Fibroblast of villous mesenchyme (primary cell): ENCODE measurements around the gene EML3. TPM values are rescaled to one million over a fixed set of nuclear protein-coding genes. Genes with fewer than 3 reads are reported as not detected.
A peak's percentile ranks its signal among the peaks of the same experiment; 100 is the strongest.

Experiments used
- DNase-seq: peaks from one replicate; pipeline ENCODE4 v3.0.0-alpha.2; 2010; ENCODE audit warnings: low read depth
- H3K4me3 ChIP-seq: 2 replicates; pipeline ENCODE4 v1.5.1; 2011; ENCODE audit warnings: low read depth, mild to moderate bottlenecking, low read length
- total RNA-seq: library from RNA; depleted of rRNA; stranded (reverse); fragments of >200 nt; gene quantifications from 2 replicates; pipeline ENCODE4 v1.2.3, GENCODE V29; 2012
- TF ChIP-seq, protein P1 (sequence below): IDR thresholded peaks from 2 replicates; pipeline ENCODE4 v1.5.1; 2012; ENCODE audit warnings: low read depth, mild to moderate bottlenecking, low read length; ENCODE audit not compliant: insufficient read depth

Gene EML3
- total RNA-seq, 1 donor = 15.5 TPM

DNA sequence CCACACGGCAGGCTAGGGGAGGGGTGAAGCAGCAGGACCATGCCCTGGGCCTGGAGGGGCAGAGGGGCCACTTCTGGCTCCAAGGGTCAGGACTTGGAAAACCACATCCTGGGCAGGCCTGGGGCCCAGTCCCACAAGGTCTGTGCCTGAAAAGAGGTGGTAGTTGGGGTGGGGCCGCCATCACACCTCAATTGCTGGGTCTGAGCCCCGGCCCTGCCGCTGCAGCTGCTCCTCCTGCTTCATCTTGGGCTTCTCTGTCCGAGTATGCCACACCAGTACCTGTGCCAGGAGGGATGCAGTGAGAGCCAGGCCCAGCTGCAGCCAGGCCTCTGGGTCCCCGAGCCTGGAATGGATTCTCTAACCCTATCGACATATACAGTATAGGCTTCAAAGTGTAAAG is 2.9 kb upstream of the EML3 start:
- no peak overlapping the region for H3K4me3 ChIP-seq
- TF ChIP-seq, protein P1, sequence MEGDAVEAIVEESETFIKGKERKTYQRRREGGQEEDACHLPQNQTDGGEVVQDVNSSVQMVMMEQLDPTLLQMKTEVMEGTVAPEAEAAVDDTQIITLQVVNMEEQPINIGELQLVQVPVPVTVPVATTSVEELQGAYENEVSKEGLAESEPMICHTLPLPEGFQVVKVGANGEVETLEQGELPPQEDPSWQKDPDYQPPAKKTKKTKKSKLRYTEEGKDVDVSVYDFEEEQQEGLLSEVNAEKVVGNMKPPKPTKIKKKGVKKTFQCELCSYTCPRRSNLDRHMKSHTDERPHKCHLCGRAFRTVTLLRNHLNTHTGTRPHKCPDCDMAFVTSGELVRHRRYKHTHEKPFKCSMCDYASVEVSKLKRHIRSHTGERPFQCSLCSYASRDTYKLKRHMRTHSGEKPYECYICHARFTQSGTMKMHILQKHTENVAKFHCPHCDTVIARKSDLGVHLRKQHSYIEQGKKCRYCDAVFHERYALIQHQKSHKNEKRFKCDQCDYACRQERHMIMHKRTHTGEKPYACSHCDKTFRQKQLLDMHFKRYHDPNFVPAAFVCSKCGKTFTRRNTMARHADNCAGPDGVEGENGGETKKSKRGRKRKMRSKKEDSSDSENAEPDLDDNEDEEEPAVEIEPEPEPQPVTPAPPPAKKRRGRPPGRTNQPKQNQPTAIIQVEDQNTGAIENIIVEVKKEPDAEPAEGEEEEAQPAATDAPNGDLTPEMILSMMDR = no peak
- no peak for DNase-seq

DNA sequence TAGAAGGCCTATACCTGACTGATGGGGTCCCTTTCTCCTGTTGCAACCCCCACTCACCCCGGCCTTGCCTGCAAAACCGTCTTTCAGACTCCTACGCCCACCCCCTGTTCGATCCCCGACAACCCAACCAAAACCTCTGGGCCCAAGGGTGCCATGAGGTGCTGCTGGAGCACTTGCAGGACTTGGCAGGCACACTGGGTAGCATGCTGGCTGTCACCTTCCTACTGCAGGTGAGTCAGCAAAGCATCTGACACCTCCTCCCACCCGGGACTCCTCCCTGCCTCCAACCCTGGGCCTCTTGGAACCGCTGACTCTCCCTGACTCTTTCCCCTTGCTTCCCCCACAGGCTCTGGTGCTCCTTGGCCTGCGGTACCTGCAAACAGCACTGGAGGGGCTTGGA is 1.7 kb upstream of the EML3 start:
- TF ChIP-seq, protein P1 = no peak

DNA sequence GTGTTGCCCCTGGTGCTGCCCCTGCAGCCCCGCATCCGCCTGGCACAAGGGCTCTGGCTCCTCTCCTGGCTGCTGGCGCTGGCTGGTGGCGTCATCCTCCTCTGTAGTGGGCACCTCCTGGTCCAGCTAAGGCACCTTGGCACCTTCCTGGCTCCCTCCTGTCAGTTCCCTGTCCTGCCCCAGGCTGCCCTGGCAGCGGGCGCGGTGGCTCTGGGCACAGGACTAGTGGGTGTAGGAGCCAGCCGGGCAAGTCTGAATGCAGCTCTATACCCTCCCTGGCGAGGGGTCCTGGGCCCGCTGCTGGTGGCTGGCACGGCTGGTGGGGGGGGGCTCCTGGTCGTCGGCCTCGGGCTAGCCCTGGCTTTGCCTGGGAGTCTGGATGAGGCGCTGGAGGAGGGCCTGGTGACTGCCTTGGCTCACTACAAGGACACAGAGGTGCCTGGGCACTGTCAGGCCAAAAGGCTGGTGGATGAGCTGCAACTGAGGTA is 760 bp upstream of the EML3 start:
- DNase-seq = no peak
- no peak overlapping the region for H3K4me3 ChIP-seq
- TF ChIP-seq, protein P1 = no peak

More for the DNA sequence above, 1.7 kb upstream of the EML3 start:
- no peak for DNase-seq
- H3K4me3 ChIP-seq = no peak overlapping the region

DNA sequence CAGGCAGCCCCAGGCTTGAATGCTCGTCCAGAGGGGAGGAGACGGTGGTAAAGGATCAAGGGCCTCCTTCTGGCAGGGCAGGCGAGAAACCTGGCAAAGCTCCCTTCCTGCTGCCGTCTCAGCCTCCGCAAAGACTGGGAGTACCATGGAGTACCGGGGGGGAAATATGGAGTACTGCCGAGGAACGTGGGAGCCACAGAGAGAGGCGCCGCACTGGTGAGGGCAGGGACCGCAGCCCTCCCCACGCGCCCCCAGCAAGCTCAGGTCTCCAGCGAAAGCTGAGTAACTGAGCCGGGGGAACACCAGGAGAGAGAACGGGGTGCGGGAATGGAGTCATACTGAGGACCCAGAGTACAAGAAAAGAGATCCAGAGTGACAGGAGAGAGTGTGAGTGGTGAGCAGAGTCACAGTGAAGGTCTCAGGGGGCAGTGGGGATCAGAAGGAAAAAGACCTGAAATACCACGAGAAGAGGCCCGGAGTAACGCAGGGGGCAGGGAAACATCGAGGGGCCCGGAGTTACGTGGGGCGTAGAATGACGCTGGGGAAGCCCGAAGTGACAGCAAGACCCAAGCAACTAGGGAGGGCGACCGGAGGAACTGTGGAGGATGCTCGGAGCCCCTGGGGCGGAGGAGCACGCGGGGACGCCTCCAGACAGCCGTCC is 740 bp downstream of the EML3 start:
- TF ChIP-seq, protein P1 = no peak
- H3K4me3 ChIP-seq = peak overlapping the region; percentile 63
- DNase-seq = peak; percentile 55

DNA sequence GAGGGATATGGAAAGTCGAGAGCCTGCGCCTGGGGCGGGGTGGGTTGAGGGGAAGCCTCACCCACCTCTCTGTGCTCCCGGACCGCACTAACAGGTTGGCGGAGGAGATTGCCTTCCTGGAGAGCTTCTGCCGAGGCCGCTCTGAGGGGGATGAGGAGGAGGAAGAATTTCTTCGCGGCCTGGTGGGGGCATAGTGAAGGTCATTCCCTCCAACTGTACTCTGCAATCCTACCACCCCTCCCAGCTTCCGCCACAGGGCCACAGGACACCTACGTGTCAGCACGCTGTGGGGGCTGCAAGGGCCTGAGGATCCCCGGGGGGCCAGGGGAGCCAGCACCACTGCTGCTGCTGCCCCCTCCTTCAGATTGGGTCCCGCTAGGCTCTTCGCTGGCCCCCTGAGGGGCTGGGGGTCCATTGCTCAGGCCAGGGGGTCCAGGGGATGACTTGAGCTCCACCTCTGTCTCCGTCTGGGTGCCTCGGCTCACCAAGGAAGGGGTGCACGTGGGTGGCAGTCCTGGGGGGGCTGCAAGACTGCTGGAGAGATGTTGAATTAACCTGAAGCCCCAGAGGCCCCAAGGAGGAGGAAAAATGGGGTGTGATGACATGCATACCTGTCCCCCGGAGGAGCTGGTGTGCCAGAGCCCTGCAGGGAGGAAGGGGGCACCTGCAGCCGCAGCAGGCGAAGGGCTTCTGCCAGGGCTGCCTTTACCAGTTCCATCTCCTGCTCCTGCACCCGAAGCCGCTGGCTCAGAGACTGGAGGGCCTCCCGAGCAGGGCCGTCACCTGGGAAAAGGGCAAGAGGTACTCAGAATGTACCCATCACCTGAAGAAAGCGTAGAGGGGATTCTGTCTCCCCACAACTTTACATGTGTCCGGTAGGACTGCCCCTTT is 1.5 kb downstream of the EML3 start:
- no peak for DNase-seq
- peak overlapping the region; percentile 63 for H3K4me3 ChIP-seq
- TF ChIP-seq, protein P1 = no peak

DNA sequence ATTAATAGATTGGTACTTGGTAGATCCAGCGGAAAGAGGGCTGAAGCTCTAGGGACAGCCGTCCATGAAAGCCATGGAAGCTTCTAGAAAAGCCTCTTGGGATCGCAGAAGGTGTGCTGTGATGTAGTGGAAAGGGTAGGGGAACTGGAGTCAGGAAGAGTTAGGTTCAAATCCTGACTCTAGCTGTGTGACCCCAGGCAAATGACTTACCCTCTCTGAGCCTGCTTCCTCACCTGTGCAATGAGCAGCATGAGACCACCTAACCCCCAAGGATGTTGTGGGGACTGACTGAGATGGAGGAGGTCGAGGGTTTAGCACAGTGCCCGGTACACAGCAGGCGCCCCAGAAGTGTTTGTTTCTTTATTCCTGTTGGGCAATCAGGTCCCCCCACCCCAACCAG is 2.2 kb downstream of the EML3 start:
- DNase-seq = no peak
- no peak overlapping the region for H3K4me3 ChIP-seq
- TF ChIP-seq, protein P1 = no peak
